ENCODE measurements around the gene SLC35A5. TPM values are rescaled to one million over a fixed set of nuclear protein-coding genes. Genes with fewer than 3 reads are reported as not detected.

Gene SLC35A5
- total and polyA plus RNA-seq, 2 of the 8 experiments (the other 6 are each of a cell fraction or from before 2014, with no cell fraction given), result 36.5 to 38.6 TPM

DNA sequence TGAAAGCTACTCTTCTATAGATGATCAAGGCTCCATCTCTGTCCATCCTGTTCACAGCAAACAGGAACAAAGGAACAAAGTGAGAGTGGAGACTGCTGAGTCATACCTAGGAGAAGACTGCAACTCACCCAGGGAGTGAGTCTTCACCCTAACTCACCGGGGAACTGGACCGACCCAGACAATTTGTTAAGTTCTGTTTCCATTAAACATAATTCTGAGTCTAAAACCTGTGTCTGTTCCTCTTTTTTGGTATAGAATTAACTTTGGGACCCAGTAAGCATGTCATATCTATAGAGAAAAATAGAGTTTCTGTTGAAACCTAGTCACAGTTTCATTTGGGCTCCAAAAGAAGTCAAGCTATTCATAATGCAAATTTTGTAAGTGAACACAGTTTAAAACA, 57.5 kb downstream of the SLC35A5 start:
- Histone ChIP-seq H2AK5ac (ENCODE audit: low read depth, low read length) (no peak overlapping the region), H4K5ac (ENCODE audit: insufficient read length, low read depth, low read length) (no peak overlapping the region), H4K91ac (replicated peaks; ENCODE audit: insufficient read length, low read length) (no peak overlapping the region), H2BK5ac (ENCODE audit: low read depth, low read length) (no peak overlapping the region), H3K14ac (ENCODE audit: insufficient read length) (no peak overlapping the region), H2BK120ac (replicated peaks; ENCODE audit: low read depth, low read length) (no peak overlapping the region), H3K36me3 (ENCODE audit: control insufficient read depth in 2 of 4, insufficient read depth in 4 of 4, low read length in 3 of 4) (no peaks in the 10 kb centered on the region), H3K27ac (ENCODE audit: low read depth, low read length) (no peak overlapping the region), H3K23me2 (ENCODE audit: low read depth, low read length) (no peaks in the 10 kb centered on the region), H3K9ac (replicated peaks in 1 of 4; ENCODE audit: extremely low read depth in 1 of 4, low read depth in 3 of 4, low read length in 3 of 4) (no peak overlapping the region), H2BK12ac (ENCODE audit: low read depth, low read length) (no peak overlapping the region), H2BK20ac (ENCODE audit: low read length) (no peak overlapping the region), H3K18ac (ENCODE audit: extremely low read depth, low read length) (no peak overlapping the region), H3K9me3 (ENCODE audit: insufficient read depth in 2 of 2, low read depth in 1 of 2, low read length in 1 of 2) (no peaks in the 10 kb centered on the region; a peak in 1 of 4 replicates), H3K4me3 (ENCODE audit: extremely low read depth in 1 of 4, insufficient read depth in 2 of 4, low read depth in 3 of 4, low read length in 4 of 4) (no peak overlapping the region), H3K23ac (ENCODE audit: insufficient read length) (no peak overlapping the region), H4K8ac (ENCODE audit: extremely low read depth, insufficient read depth, low read length) (no peak overlapping the region), H3K79me1 (ENCODE audit: low read depth, low read length) (no peaks in the 10 kb centered on the region), H3K4me1 (replicated peaks in 1 of 4; ENCODE audit: control insufficient read depth in 3 of 4, insufficient read depth in 4 of 4, low read length in 3 of 4) (peaks cover 0 to 4% (median 1%) of the 10 kb centered on the region in 4 experiments; a peak in 4 of 7 replicates), H3K4me2 (ENCODE audit: insufficient read depth in 1 of 2, low read depth in 2 of 2, low read length in 2 of 2) (no peak overlapping the region), H3K56ac (replicated peaks; ENCODE audit: insufficient read length, low read depth, low read length) (no peak overlapping the region), H2AFZ (ENCODE audit: low read length) (no peak overlapping the region), H3K4ac (replicated peaks; ENCODE audit: insufficient read length, low read depth, low read length) (no peak overlapping the region), H3K79me2 (ENCODE audit: control insufficient read depth in 1 of 2, insufficient read depth in 2 of 2, low read length in 2 of 2) (no peaks in the 10 kb centered on the region), H2BK15ac (ENCODE audit: low read length) (no peak overlapping the region), H3K27me3 (replicated peaks in 1 of 4; ENCODE audit: control insufficient read depth in 3 of 4, extremely low read depth in 1 of 4, insufficient read depth in 3 of 4, low read length in 3 of 4) (no peaks in the 10 kb centered on the region), H4K20me1 (replicated peaks in 1 of 2; ENCODE audit: control insufficient read depth in 1 of 2, insufficient read depth in 2 of 2, low read length in 2 of 2) (no peaks in the 10 kb centered on the region)
- DNase-seq (ENCODE audit: low read depth in 1 of 2, low spot score in 2 of 2) (no peak), FAIRE-seq (no peak)
- TF ChIP-seq POU5F1 (IDR thresholded peaks at IDR 0.05; ENCODE audit: low read depth, low read length), result no peak
- no peak for TF ChIP-seq SP4 (IDR thresholded peaks at IDR 0.05; ENCODE audit: low read length)
- no peak for TF ChIP-seq SIN3A (conservative IDR thresholded peaks at IDR 0.05 in 1 of 2, IDR thresholded peaks at IDR 0.05 in 1 of 2; ENCODE audit: low read depth in 1 of 2, low read length in 2 of 2)
- 0 out of 2 replicates have a peak, but pooled peaks have one; percentile 25 for TF ChIP-seq BACH1 (IDR thresholded peaks at IDR 0.05; ENCODE audit: low read length)
- ChIA-PET CTCF (ENCODE audit: partially characterized antibody) (no interaction called here), POLR2A (ENCODE audit: partially characterized antibody) (no interaction called here)
- 98% methylated on average over 2 of the region's 2 CpGs; no CpG with 5 or more reads in 1 of the 2 experiments for WGBS, 2 experiments (ENCODE audit: extremely low coverage in 1 of 2, insufficient coverage in 1 of 2, insufficient read length in 1 of 2, insufficient replicate concordance in 2 of 2, low coverage in 1 of 2, low lambda C conversion rate in 2 of 2, missing lambda C conversion rate in 1 of 2)
